Astrocyte (in vitro differentiated cells and primary cell): ENCODE measurements around the gene RHOXF2.

Experiments
- EZH2 ChIP-seq: IDR thresholded peaks from 2 replicates; pipeline ENCODE4 v1.6.1; 2012; ENCODE audit warnings: mild to moderate bottlenecking, low read length, inconsistent platforms; ENCODE audit not compliant: insufficient read depth
- TF ChIP-seq, protein P1 (sequence below): IDR thresholded peaks from 2 replicates; pipeline ENCODE4 v1.5.1; 2011; ENCODE audit warnings: low read depth, mild to moderate bottlenecking, inconsistent platforms, low read length, moderate library complexity; ENCODE audit not compliant: insufficient read depth

GRCh38 chrX:120140293-120140981 is 18.0 kb upstream of the RHOXF2 start:
- no peak for TF ChIP-seq EZH2
- TF ChIP-seq, protein P1, sequence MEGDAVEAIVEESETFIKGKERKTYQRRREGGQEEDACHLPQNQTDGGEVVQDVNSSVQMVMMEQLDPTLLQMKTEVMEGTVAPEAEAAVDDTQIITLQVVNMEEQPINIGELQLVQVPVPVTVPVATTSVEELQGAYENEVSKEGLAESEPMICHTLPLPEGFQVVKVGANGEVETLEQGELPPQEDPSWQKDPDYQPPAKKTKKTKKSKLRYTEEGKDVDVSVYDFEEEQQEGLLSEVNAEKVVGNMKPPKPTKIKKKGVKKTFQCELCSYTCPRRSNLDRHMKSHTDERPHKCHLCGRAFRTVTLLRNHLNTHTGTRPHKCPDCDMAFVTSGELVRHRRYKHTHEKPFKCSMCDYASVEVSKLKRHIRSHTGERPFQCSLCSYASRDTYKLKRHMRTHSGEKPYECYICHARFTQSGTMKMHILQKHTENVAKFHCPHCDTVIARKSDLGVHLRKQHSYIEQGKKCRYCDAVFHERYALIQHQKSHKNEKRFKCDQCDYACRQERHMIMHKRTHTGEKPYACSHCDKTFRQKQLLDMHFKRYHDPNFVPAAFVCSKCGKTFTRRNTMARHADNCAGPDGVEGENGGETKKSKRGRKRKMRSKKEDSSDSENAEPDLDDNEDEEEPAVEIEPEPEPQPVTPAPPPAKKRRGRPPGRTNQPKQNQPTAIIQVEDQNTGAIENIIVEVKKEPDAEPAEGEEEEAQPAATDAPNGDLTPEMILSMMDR = no peak
